ENCODE data around the gene JAG2. TPM values are rescaled to one million over a fixed set of nuclear protein-coding genes. Genes with fewer than 3 reads are reported as not detected.

Gene JAG2
- total and polyA plus RNA-seq, 2 of the 13 experiments (the other 11 are each of a cell fraction or from before 2014, with no cell fraction given), result 0.04 to 0.16 TPM

- FAIRE-seq (no peak), ATAC-seq (no peak), DNase-seq (ENCODE audit: low spot score) (no peak)
- no peak overlapping the region for H3K27ac ChIP-seq (ENCODE audit: extremely low read length, insufficient read depth, low read length)
- H3K79me2 ChIP-seq (ENCODE audit: insufficient read depth, low read length), result no peaks in the 10 kb centered on the region
- in situ Hi-C loops (cut with HindIII; ENCODE audit: extremely low pct_ligation_motif_present, low pct_unique_long_range_greater_than_20kb), result no loop called here
- H3K36me3 ChIP-seq (replicated peaks in 1 of 2; ENCODE audit: control insufficient read depth in 1 of 2, insufficient read depth in 2 of 2, low read length in 2 of 2), result no peaks in the 10 kb centered on the region
- no peaks in the 10 kb centered on the region for H4K20me1 ChIP-seq (ENCODE audit: insufficient read depth, low read length)
- no peak overlapping the region for H2AFZ ChIP-seq (ENCODE audit: low read length)
- POLR2A ChIA-PET, result no interaction called here
- TF ChIP-seq E2F2 (CRISPR knock-in tag; IDR thresholded peaks at IDR 0.05; ENCODE audit: borderline replicate concordance), result no peak
- no peak for TF ChIP-seq CREB1 (IDR thresholded peaks at IDR 0.05)
- no peak for TF ChIP-seq CREB1 (CRISPR knock-in tag; IDR thresholded peaks at IDR 0.05)
- no peak overlapping the region for H3K9ac ChIP-seq (ENCODE audit: insufficient read depth, low read depth, low read length)
- intact Hi-C loops (cut with micrococcal nuclease; ENCODE audit: unreplicated experiment), result no loop called here
- CTCF ChIA-PET (ENCODE audit: low intra/inter-chr PET ratio, low total read pairs), result no interaction called here
- H3K4me1 ChIP-seq (ENCODE audit: insufficient read depth, low read length), result peaks cover 9% of the 10 kb centered on the region; the same call in 1 of the 2 replicates
- H3K27me3 ChIP-seq (ENCODE audit: control insufficient read depth in 1 of 2, insufficient read depth in 2 of 2, low read length in 2 of 2), result peaks cover 37 to 64% of the 10 kb centered on the region in 2 experiments
- no peaks in the 10 kb centered on the region for H3K9me3 ChIP-seq (ENCODE audit: low read length)
- WGBS (ENCODE audit: low lambda C conversion rate), result 11% methylated on average over 4 of the region's 12 CpGs
- no peak overlapping the region for H3K4me3 ChIP-seq (replicated peaks in 1 of 3; ENCODE audit: insufficient read depth in 1 of 3, low read depth in 2 of 3, low read length in 3 of 3)
- BruUV-seq (replicated peaks), result no TSS peak
- no peak overlapping the region for H3K4me2 ChIP-seq (ENCODE audit: low read depth, low read length)
Measured at GRCh38 chr14:105154476-105154871, 14.1 kb downstream of the JAG2 start.

GRCh38 chr14:105153739-105154475, 14.7 kb downstream of the JAG2 start:
- no peaks in the 10 kb centered on the region for H3K79me2 ChIP-seq (ENCODE audit: insufficient read depth, low read length)
- H4K20me1 ChIP-seq (ENCODE audit: insufficient read depth, low read length), result no peaks in the 10 kb centered on the region
- WGBS (ENCODE audit: low lambda C conversion rate), result 32% methylated on average over 16 of the region's 26 CpGs
- in situ Hi-C loops (cut with HindIII; ENCODE audit: extremely low pct_ligation_motif_present, low pct_unique_long_range_greater_than_20kb), result no loop called here
- H3K27ac ChIP-seq (ENCODE audit: extremely low read length, insufficient read depth, low read length), result no peak overlapping the region
- peaks cover 9% of the 10 kb centered on the region; the same call in 1 of the 2 replicates for H3K4me1 ChIP-seq (ENCODE audit: insufficient read depth, low read length)
- ChIA-PET POLR2A (no interaction called here), CTCF (ENCODE audit: low intra/inter-chr PET ratio, low total read pairs) (no interaction called here)
- no peak overlapping the region for H3K4me2 ChIP-seq (ENCODE audit: low read depth, low read length)
- ATAC-seq, result no peak
- no peak overlapping the region for H3K4me3 ChIP-seq (replicated peaks in 1 of 3; ENCODE audit: insufficient read depth in 1 of 3, low read depth in 2 of 3, low read length in 3 of 3)
- H2AFZ ChIP-seq (ENCODE audit: low read length), result no peak overlapping the region
- H3K27me3 ChIP-seq (ENCODE audit: control insufficient read depth in 1 of 2, insufficient read depth in 2 of 2, low read length in 2 of 2), result peaks cover 35 to 64% of the 10 kb centered on the region in 2 experiments
- H3K36me3 ChIP-seq (replicated peaks in 1 of 2; ENCODE audit: control insufficient read depth in 1 of 2, insufficient read depth in 2 of 2, low read length in 2 of 2), result no peaks in the 10 kb centered on the region
- BruUV-seq (replicated peaks), result no TSS peak
- no peak for FAIRE-seq
- DNase-seq (ENCODE audit: low spot score), result no peak
- peak; percentile 92 for TF ChIP-seq ZNF768 (CRISPR knock-in tag; IDR thresholded peaks at IDR 0.05)
- TF ChIP-seq PITX1 (CRISPR knock-in tag; IDR thresholded peaks at IDR 0.05), result no peak
- intact Hi-C loops (cut with micrococcal nuclease; ENCODE audit: unreplicated experiment), result no loop called here
- no peaks in the 10 kb centered on the region for H3K9me3 ChIP-seq (ENCODE audit: low read length)
- no peak overlapping the region for H3K9ac ChIP-seq (ENCODE audit: insufficient read depth, low read depth, low read length)
